SHP77 (cell line): ENCODE data around the gene KRT39.
A peak's percentile ranks its signal among the peaks of the same experiment; 100 is the strongest.
"Not testable (repeated sequence)": the region's sequence is repeated elsewhere in the genome, so short reads cannot be mapped to it uniquely, and the experiment has no call there.

Experiments used
- DNase-seq, 2 experiments: peaks; one replicate each; lab custom pipeline; 2025; lab: John Stamatoyannopoulos, UW

The KRT39 gene

DNA sequence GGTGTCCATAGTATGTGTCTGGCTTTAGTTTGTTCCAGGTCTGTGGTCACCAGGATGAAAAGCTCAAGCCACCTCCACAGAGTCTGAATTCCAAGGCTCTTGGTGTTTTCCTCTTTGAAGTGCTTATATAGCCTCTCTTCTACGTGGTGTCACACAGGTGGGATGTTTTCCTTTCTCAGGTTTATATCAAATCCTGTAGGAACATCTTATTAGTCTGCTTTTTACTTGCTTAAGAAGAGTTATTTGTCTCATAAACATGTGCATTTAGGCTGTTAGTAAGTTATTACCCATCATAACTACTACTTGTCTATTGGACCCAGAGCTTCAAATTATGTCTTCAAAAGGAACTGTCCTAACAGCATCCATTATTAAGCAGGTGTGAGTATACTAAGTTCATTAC is at the start of gene KRT39:
TSS of gene KRT39 (minus strand) at position 101 of the 400 bp plus-strand sequence. CDS start at position 9, 92 bp downstream.
- no peak for DNase-seq

DNA sequence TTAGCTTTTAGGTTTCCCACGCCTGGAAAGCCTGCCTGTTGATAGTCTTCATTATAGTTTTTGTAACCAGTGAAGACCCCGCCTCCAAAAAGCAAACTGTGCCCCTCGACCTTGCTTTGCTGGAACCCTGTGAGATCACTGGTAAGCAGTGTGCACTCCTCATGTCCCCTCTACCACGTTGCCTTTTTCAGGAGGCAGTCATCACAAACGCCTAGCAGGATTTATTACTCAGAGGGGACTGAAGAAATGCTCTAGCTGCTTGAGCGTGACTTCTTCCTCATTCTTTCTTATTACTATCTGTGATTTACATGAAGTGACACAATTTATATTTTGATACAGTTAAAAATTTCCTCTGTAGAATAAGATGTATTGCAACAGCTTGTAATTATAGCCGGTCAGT is 48.7 kb upstream of the KRT39 start:
- no peak for DNase-seq

DNA sequence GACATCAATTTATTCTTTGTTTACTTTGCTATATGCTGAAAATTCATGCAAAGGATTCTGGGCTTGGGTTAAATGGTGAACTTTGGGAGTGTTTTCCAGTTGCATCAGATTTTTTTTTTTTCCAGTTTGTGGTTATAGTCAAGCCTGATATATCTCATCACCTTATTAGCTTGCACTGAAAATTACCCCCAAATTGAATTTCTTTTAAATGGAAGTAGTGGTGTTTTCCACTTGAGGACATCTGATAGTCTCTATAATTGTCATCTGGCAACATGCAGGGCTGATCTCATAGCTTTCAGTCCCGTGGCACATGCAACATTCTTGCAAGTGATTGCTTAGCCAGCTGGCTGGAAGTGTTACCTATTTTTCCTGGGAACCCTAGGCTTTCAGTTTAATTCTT is 46.9 kb upstream of the KRT39 start:
- DNase-seq: no peak

DNA sequence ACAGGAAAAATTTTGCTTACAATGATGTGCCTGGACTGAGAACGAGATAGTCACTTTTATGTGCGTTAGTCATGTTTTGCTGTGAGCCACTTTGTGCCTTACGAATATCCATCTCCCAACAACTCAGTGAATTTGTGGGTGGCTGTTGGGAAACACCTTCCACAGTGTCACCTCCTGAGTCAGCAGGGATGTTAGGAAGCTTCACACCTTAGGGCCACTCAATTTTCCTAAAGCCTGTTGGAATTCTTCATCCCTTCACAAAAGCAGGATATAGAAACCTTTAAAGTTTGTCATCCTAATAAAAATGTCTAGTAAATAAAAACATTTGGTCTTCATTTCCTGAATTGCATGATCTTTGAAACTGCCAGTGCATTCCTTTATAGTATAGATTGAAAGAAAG is 46.4 kb upstream of the KRT39 start:
- no peak for DNase-seq

DNA sequence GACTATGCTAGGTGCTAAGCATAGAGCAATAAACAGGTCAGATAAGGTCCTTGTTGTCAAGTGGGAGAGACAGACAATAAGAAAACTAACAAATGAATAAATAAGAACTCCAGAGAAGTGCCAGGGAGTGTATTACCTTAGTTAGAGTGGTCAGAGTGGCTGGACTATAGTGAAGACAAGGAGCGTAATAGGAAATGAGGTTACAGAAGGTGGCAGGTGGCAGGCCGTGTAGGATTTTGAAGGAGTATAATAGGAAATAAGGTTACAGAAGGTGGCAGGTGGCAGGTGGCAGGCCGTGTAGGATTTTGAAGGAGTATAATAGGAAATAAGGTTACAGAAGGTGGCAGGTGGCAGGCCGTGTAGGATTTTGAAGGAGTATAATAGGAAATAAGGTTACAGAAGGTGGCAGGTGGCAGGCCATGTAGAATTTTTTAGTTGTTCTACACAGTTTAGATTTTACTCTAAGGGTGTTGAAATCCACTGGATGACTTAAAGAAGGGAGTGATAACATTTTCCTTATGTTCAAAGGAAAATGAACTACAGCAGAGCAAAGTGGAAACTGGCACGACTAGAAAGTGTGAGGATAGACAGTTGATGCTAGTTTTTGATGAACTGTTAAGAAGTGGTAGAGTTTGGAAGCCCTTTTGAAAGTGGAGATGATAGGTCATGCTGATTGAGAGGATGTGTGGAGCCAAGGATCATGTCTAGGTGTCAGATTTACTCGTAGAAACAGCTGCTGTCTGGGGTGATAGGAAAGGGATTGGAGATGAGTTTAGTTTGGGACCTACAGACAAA is 45.8 kb upstream of the KRT39 start:
- DNase-seq: no peak

DNA sequence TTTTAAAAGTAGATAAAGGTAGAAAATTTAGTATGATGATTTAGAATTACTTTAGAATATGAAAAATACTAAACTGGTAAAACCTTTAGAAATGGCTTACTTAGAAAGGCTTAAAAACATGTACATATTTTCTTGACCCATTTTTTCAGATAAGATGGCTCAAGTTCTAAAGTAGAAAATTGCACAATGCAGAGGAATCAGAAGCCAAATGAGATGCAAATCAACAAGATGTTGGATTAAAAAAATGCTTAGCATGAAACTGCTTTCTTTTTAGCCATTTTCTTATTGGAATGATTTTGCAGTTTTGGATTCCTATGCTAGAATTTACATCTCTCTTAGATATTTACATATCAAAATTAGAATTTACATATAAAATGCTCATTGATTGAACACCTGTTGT is 43.7 kb upstream of the KRT39 start:
- no peak for DNase-seq

DNA sequence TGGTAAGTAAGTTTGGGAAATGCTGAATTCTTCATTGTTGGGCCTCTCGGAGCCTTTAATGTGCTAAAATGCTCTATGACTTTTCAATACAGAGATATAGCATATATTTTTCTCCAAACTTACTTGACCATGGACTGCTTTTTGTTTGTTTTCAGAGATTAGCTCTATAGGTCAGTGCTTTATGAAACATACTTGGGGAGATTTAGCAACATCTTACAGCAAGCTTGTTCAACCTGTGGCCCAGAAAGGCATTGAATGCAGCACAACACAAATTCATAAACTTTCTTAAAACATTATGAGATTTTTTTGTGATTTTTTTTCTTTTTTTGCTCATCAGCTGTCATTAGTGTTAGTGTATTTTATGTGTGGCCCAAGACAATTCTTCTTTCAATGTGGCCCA is 43.2 kb upstream of the KRT39 start:
- DNase-seq: no peak

DNA sequence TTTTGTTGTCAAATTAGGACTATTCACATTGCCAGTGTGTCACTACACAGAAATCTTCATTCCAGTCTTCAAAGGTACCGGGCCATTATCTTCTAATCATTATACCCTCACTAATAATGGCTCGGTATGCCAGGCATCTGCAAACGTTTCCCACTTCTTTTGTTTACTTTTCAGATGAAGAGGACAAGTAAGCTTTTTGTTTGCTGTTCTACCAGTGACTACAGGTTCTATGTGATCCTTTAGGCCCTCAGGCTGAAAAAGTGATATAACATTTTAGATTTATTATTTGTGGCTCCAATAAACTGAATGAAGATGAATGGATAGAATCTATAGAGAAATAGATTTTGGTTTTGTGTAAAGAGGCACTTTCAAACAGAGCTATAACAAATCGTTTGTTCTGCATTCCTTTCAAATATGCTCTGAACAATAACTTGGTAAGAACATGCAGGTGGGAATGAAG is 42.6 kb upstream of the KRT39 start:
- DNase-seq: no peak

DNA sequence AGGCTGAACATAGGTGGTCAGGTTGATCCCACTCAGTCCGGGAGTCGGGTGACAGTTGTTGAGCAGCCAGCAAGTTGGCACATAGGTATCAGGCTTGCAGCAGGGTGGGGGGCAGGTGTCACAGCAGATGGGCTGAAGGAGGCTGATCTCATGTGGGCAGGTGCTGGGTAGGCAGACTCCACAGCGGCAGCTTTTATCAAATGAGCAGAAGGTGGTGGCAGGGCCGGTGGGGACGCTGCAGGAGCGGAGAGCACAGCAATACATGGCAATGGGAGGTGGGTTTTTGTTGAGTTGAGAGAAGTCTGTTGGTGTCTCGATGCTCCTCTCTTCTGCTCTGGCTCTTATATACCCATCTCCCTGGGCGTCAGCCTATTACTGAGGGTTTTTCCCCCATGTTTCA is 42.1 kb upstream of the KRT39 start, which contains the start of gene KRTAP3-1:
TSS of gene KRTAP3-1 (minus strand) at position 318 of the 400 bp plus-strand sequence. CDS start at position 264, 54 bp downstream.
- DNase-seq: peak in 1 of 2 experiments; percentile 64

DNA sequence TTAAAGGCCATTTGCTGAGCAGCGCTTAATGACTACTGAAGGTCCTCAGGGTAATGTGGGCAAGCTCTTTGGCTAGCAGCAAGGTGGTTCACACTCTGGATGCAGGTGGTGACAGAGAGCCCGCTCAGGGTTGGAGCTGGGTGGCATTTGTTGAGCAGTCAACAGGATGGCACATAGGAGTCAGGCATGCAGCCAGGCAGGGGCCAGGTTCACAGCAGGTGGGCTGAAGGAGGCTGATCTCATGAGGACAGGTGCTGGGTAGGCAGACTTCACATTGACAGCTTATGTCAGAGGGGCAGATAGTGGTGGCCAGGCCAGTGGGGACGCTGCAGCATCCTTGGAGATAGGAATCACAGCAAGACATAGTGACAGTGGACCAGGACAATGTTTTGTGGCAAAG is 37.6 kb upstream of the KRT39 start:
- DNase-seq: peak in 1 of 2 experiments; percentile 24

DNA sequence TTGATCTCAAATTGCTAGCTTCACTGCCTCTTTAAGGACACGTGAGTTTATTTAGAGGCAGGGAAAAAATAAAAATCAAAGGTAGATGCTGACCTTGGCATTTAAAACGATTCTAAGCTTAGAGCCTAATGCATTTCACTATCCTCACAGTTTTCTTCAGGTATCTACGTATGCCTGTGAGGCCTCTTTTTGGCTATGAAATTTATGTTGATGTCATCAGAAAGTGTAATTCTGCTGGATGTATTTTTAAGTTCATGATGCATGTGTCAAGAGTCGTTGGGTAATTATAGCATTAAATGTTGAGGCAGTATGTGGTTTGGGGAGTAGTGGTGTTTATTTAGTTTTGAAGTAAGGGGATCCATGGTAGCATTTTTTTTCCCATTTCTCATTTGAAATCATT is 37.2 kb upstream of the KRT39 start:
- no peak for DNase-seq

DNA sequence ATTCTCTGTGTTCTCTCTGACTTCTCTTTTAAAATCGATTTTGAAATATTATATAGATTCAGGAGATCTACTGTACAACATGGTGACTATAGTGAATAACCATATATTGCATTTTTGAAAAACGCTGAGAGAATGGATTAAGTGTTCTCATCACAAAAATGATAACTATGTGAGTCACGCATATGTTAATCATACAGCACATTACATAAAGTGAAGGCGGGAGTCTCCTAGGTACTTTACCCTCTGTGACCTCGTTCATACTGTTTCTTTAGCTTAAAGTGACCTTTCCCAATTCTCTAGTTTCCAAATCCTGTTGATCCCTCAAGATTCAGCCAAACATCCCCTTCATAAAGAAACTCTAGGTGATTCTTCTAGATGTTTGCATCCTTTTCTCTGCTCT is 36.1 kb upstream of the KRT39 start:
- DNase-seq: no peak

DNA sequence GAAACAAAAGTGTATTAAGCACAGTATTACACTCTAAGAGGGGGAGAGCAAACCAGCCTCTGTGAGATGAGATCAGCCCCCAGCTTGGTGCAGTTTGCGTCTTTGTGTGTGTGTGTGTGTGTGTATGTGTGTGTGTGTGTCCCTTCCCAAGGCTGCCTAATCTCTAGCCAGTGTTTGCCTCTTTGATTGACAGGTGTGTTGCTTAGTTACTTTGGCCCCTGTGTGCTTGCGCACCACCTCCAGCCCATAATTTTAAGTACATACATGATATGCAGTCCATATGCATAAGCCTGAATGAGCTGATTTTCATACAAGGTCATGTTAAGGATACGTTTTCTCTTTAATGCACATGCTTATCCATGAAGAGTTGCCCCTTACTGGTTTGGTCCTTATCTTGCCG is 35.0 kb upstream of the KRT39 start:
- no peak for DNase-seq

DNA sequence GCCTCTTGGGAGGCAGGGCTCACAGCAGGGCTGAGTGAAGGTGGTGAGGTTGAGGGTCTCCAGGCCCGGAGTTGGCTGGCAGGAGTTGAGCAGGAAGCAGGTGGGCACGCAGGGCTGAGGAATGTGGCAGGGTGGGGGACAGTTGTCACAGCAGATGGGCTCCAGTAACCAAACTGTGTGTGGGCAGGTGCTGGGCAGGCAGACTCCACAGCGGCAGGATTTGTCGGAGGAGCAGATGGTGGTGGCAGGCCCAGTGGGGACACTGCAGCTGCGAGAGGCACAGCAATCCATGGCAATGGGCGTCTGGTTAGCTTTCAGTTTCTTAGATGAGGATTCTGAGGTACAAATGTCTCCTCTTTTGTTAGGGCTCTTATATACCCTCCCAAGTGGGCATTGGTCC is 32.8 kb upstream of the KRT39 start, which contains the start of gene KRTAP3-2:
TSS of gene KRTAP3-2 (minus strand) at position 344 of the 400 bp plus-strand sequence. CDS start at position 291, 53 bp downstream.
- not testable (repeated sequence) for DNase-seq

DNA sequence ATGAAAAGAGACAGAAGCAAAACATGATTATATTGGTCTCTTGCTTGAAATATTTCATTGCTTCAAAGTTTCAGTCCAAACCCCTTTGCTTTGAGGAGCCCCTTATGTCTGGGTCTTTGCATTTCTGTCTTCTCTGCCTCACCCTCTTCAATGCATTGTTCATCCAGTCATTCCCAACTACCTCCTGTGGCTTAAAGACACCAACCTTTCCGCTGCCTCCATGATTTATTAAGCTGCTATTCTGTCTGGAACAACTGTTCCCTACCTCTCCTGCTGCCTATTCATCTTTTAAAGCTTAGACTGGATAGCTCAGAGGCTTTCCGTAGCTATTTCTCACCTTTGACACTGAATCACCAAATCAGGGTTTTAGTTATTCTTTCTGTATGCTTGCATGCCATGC is 30.6 kb upstream of the KRT39 start:
- DNase-seq: no peak

DNA sequence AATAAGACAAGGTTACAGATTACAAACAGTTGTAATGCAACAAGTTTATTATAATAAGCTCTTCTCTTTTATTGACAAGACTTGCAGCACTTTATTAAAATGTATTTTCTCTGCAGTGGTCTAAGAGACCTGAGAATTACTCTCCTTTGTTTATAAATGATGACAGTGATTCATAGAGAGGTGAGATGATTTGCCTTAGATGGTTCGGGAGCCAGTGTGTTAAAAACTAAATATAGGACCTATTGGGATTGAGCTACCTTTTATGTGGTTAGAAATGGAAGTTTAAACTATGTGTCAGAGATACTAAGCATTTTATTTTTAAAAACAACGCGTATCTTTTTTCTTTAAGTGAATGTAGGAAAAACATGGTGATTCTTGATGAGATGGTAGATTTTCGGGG is 30.1 kb upstream of the KRT39 start:
- no peak for DNase-seq

DNA sequence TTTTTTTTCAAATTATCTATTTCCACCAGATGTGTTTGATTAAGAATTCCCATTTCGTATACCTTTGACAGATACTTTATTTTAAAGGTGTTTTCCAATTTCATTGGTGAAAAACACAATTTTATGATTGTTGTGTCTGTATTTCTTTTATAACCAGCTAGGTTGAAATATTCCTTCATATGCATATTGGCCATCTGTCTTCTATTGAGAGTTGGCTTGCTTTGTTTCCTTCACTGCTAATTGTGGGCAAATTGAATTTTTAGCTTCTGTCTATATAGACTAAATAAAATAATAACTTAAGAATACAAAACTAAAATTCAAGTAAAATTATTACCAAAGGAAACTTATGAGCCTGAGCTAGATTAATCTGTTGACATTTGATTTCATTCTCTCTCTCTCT is 28.4 kb upstream of the KRT39 start:
- no peak for DNase-seq

DNA sequence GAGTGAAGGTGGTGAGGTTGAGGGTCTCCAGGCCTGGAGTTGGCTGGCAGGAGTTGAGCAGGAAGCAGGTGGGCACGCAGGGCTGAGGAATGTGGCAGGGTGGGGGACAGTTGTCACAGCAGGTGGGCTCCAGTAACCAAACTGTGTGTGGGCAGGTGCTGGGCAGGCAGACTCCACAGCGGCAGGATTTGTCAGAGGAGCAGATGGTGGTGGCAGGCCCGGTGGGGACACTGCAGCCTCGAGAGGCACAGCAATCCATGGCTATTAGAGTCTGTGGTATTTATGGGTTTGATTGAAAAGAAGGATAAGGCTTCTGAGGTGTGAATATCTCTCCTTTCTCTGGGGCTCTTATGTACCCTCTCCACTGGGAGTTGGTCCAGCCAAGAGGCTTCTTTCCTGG is 27.1 kb upstream of the KRT39 start, which contains the start of gene KRTAP3-3:
TSS of gene KRTAP3-3 (minus strand) at position 326 of the 400 bp plus-strand sequence. CDS start at position 259, 67 bp downstream.
- DNase-seq: no peak

DNA sequence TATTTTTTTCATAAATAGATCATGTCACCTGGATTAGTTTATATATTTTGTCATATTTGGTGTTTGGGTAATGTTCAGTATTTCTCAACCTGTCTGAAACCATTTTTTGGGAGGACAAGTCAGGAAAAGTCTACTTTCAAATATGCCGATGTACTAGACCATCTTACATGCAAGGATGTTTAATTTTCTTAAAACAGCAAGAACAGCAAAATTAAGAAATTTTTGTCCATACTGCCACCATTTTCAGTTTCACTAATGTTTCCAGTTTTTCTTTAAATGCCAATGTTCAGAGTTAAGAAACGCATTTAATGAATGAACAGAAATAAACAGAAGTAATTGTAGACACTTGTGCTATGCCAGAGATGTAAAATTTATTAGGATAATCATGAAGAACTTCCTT is 26.3 kb upstream of the KRT39 start:
- DNase-seq: no peak

DNA sequence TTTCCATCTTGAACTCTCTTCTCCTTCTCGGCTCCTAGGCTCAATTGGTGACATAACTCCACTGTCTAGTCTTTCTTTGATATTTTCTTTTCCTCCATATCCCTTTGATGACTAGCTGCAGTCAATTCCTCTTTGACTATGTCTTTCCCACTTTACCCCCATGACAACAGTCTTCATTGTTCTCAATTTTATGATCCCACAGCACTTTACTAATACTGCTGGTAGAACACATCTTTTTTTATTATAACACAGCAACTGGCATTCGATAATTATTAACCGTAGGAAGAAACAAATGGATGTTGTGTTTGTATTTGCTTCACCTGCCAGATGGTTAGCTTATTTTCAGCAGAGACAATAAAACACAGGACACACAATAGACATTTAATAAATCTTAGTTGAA is 25.9 kb upstream of the KRT39 start:
- DNase-seq: no peak

DNA sequence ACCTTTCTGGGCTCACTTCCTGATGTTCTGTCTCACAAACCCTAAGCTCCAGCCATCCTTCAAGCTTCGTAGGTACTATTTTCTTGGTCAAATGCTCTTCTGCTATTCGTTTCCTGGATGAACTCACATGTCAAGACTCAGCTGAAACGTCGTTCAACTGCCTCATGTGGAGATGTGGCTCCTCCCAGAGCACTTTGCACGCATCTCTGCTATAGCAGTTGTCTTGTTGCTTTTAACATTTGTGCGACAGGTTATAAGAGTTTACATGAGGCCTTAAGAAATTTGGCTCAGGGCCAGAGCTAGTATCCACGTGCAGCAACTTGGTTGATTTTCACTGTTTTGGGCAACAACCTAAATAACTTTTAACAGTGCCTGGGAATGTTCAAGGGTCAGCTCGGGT is 20.2 kb upstream of the KRT39 start:
- DNase-seq: no peak

DNA sequence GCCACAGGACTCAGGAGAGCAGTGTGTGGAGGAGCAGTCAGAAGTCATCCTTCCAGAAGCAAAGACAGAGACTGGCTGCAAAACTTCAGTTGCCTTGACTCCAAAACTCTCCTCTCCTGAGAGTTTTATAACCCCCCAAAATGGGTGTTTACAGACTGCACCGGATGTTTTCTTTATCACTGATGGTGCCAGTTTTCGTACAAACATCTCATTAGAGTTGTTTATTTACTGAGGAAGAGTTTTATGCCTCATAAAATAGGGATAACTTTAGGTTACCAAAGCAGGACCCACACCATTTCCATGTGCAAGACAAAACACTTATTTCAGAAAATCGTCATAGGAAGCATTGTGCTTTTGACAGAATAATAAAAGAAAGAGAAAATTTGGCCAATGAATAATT is 17.5 kb upstream of the KRT39 start, which contains the start of gene KRT40:
TSS of gene KRT40 (minus strand) at position 101 of the 400 bp plus-strand sequence. CDS start at position 48, 53 bp downstream.
- DNase-seq: no peak

DNA sequence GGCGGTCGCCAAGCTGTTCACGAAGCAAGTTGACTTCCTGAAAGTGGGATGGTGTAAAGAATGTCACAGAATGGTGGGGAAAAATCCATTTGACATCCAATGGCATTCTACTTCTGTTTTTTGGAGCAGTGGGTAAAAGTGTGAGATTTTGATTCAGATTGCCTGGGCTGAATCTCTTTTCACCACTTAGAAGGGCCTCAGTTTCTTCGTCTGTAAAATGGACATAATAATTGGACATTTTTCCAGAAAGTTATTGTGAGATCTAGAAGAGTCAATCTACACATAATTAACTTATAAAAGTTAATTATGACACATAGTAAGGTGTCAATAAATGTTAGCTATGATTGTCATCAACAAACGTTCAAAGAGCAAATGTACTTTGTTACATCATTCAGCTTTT is 14.4 kb upstream of the KRT39 start:
- no peak for DNase-seq

DNA sequence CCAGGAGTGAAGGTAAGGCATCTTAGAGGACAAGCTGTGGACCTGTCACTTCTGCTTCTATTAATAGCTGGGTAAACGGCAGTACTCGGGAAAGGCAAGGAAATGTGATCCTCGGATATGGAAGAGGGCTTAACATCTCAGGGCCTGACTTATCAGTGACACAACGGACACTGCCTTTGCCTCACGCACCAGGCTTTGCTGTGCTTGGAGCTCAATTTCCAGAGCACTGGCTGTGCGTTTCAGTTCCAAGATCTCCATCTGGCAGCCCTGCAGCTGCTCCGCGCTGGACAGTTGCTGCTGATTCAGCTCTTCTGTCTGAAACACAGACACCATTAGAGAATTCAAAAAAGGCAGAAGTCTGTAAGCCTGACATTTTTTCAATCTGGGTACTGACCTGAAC is 13.8 kb upstream of the KRT39 start:
- DNase-seq: no peak
